ENCODE results near the gene PHYKPL.

The PHYKPL gene

GRCh38 chr5:178221853-178222252, 10.7 kb downstream of the PHYKPL start:
- DNase-seq, result no peak

- DNase-seq, result no peak
These were observed 11.3 kb downstream of the PHYKPL start for GRCh38 chr5:178221282-178221681.

GRCh38 chr5:178218827-178219226, 13.8 kb downstream of the PHYKPL start:
- DNase-seq, result no peak

- no peak for DNase-seq
These were observed 14.3 kb downstream of the PHYKPL start for GRCh38 chr5:178218237-178218776.

- DNase-seq, result no peak
These were observed 15.8 kb downstream of the PHYKPL start for GRCh38 chr5:178216779-178217178.

GRCh38 chr5:178216088-178216534, 16.5 kb downstream of the PHYKPL start:
- no peak for DNase-seq

- DNase-seq, result no peak
These were observed 17.2 kb downstream of the PHYKPL start for GRCh38 chr5:178215280-178216002.

- no peak for DNase-seq
These were observed 18.3 kb downstream of the PHYKPL start for GRCh38 chr5:178214160-178214803.

GRCh38 chr5:178213748-178214151, 18.9 kb downstream of the PHYKPL start:
- no peak for DNase-seq

- DNase-seq, result no peak
These were observed 19.6 kb downstream of the PHYKPL start for GRCh38 chr5:178213003-178213461.

GRCh38 chr5:178212241-178213002, 20.2 kb downstream of the PHYKPL start:
- no peak for DNase-seq

GRCh38 chr5:178211095-178212048, 21.2 kb downstream of the PHYKPL start:
- DNase-seq, result no peak

- DNase-seq, result no peak
These were observed 21.9 kb downstream of the PHYKPL start for GRCh38 chr5:178210686-178211085.

- DNase-seq, result no peak
These were observed 22.5 kb downstream of the PHYKPL start for GRCh38 chr5:178210073-178210535.

GRCh38 chr5:178209334-178210072, 23.1 kb downstream of the PHYKPL start:
- no peak for DNase-seq

GRCh38 chr5:178208540-178209227, 23.9 kb downstream of the PHYKPL start:
- DNase-seq, result no peak

GRCh38 chr5:178207917-178208280, 24.7 kb downstream of the PHYKPL start:
- no peak for DNase-seq

- DNase-seq, result no peak
These were observed 25.3 kb downstream of the PHYKPL start for GRCh38 chr5:178207183-178207916.

- DNase-seq, result no peak
These were observed 26.2 kb downstream of the PHYKPL start for GRCh38 chr5:178206166-178207101.

All from CD4-positive, alpha-beta T cell treated with Interleukin-21 for 1 hour (primary cell).